ENCODE results near the gene CAV1. TPM values are rescaled to one million over a fixed set of nuclear protein-coding genes. Genes with fewer than 3 reads are reported as not detected.

Gene CAV1
- total RNA-seq, 1 experiment from 2014 or later, result 154 TPM

DNA sequence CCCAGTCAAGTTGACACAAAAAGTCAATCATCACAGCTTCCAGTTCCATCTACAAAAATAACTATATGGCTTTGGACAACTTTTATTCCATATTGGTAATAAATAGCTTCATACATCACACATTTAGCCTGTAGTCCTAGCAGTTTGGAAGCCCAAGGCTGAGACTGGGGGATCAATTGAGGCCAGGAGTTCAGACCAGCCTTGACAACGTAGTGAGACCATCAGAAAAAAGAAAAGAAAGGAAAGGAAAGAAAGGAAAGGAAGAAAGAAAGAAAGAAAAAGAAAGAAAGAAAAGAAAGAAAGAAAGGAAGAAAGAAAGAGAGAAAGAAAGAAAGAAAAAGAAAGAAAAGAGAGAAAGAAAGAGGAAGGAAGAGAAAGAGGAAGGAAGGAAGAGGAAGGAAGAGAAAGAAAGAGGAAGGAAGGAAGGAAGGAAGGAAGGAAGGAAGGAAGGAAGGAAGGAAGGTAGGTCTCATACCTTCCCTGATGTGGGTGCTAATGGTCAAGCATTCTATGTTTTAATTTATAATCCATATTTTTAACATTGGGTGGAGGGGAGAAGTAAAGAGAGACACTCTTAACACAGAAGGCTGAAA, 37.8 kb downstream of the CAV1 start:
- Histone ChIP-seq H3K27ac (no peak overlapping the region), H3K9me3 (replicated peaks) (no peaks in the 10 kb centered on the region), H3K4me1 (replicated peaks) (no peaks in the 10 kb centered on the region), H3K4me3 (no peak overlapping the region), H3K36me3 (peaks cover 21% of the 10 kb centered on the region), H3K27me3 (replicated peaks) (no peaks in the 10 kb centered on the region; the same call in 1 of the 2 replicates)
- no peak for DNase-seq (ENCODE audit: low read depth in 1 of 2, low spot score in 2 of 2)

GRCh38 chr7:116565981-116566380, 41.1 kb downstream of the CAV1 start:
- no peak overlapping the region for H3K27ac ChIP-seq
- H3K4me3 ChIP-seq, result no peak overlapping the region
- DNase-seq (ENCODE audit: low read depth in 1 of 2, low spot score in 2 of 2), result no peak
- H3K4me1 ChIP-seq (replicated peaks), result peaks cover 17% of the 10 kb centered on the region
- H3K36me3 ChIP-seq, result no peaks in the 10 kb centered on the region
- H3K9me3 ChIP-seq (replicated peaks), result no peaks in the 10 kb centered on the region
- no peaks in the 10 kb centered on the region; the same call in 1 of the 2 replicates for H3K27me3 ChIP-seq (replicated peaks)

- Histone ChIP-seq H3K27ac (no peak overlapping the region), H3K4me3 (no peak overlapping the region)
Observed at GRCh38 chr7:116566666-116567065, 41.8 kb downstream of the CAV1 start.

DNA sequence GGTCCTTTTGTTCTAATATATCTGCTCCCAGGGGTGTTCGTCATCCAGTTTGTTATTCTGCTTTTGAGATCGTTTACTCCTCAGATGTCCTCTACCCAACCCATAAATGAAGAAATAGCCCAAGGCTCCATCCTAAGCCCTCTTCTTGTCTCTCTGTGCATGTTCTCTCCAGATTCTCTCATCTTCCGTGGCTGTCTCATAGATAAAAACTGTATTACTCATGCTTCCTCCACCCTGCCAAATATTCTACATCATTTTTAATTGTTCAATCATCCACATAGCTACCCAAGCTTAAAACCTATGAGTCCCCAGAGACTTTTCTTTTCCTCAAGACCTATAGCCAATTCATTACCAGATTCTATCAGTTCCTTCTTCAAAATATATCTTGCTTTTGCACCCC, 44.9 kb downstream of the CAV1 start:
- peaks cover 36% of the 10 kb centered on the region for H3K4me1 ChIP-seq (replicated peaks)
- DNase-seq (ENCODE audit: low read depth in 1 of 2, low spot score in 2 of 2), result peak in 1 of 2 experiments; percentile 37
- H3K4me3 ChIP-seq, result no peak overlapping the region
- H3K9me3 ChIP-seq (replicated peaks), result no peaks in the 10 kb centered on the region
- H3K36me3 ChIP-seq, result no peaks in the 10 kb centered on the region
- no peaks in the 10 kb centered on the region for H3K27me3 ChIP-seq (replicated peaks)
- H3K27ac ChIP-seq, result peak overlapping the region; percentile 42

More at GRCh38 chr7:116566666-116567065, 41.8 kb downstream of the CAV1 start:
- H3K27me3 ChIP-seq (replicated peaks), result no peaks in the 10 kb centered on the region; the same call in 1 of the 2 replicates
- DNase-seq (ENCODE audit: low read depth in 1 of 2, low spot score in 2 of 2), result no peak
- H3K9me3 ChIP-seq (replicated peaks), result no peaks in the 10 kb centered on the region
- no peaks in the 10 kb centered on the region for H3K36me3 ChIP-seq
- peaks cover 24% of the 10 kb centered on the region for H3K4me1 ChIP-seq (replicated peaks)

GRCh38 chr7:116570306-116570705, 45.5 kb downstream of the CAV1 start:
- Histone ChIP-seq H3K27ac (peak overlapping the region; percentile 42), H3K9me3 (replicated peaks) (no peaks in the 10 kb centered on the region), H3K4me1 (replicated peaks) (peaks cover 36% of the 10 kb centered on the region), H3K36me3 (no peaks in the 10 kb centered on the region), H3K27me3 (replicated peaks) (no peaks in the 10 kb centered on the region), H3K4me3 (no peak overlapping the region)
- peak in 1 of 2 experiments; percentile 11 for DNase-seq (ENCODE audit: low read depth in 1 of 2, low spot score in 2 of 2)

- Histone ChIP-seq H3K9me3 (replicated peaks) (no peaks in the 10 kb centered on the region), H3K36me3 (no peaks in the 10 kb centered on the region), H3K27me3 (replicated peaks) (no peaks in the 10 kb centered on the region), H3K27ac (peak overlapping the region; percentile 42), H3K4me3 (no peak overlapping the region), H3K4me1 (replicated peaks) (peaks cover 39% of the 10 kb centered on the region)
- DNase-seq (ENCODE audit: low read depth in 1 of 2, low spot score in 2 of 2), result peak in 1 of 2 experiments; percentile 54
Observed at GRCh38 chr7:116571037-116571436, 46.2 kb downstream of the CAV1 start.

DNA sequence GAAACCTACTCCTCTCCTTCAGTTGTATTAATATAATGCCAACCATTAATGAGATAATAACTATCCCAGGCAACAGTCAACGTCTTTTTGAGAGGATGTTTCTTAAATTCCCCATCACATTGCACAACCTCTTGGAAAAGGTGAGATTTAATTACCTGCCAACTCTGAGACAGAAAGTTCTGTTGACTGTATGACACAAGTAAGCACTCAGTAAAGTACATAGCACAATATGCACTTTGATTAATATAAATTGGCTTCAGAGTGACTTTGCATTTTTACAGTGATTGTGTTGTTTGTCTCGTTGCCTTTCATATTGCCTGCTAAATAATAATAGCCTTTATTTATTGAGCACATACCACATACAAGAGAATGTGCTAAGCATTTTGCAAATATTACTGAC, 46.7 kb downstream of the CAV1 start:
- H3K27me3 ChIP-seq (replicated peaks), result no peaks in the 10 kb centered on the region
- H3K4me3 ChIP-seq, result no peak overlapping the region
- H3K4me1 ChIP-seq (replicated peaks), result peaks cover 45% of the 10 kb centered on the region
- DNase-seq (ENCODE audit: low read depth in 1 of 2, low spot score in 2 of 2), result no peak
- H3K27ac ChIP-seq, result peak overlapping the region; percentile 30
- H3K9me3 ChIP-seq (replicated peaks), result no peaks in the 10 kb centered on the region
- no peaks in the 10 kb centered on the region for H3K36me3 ChIP-seq

GRCh38 chr7:116572036-116572435, 47.2 kb downstream of the CAV1 start:
- H3K4me1 ChIP-seq (replicated peaks), result peaks cover 48% of the 10 kb centered on the region
- no peak for DNase-seq (ENCODE audit: low read depth in 1 of 2, low spot score in 2 of 2)
- H3K4me3 ChIP-seq, result no peak overlapping the region
- no peak overlapping the region for H3K27ac ChIP-seq
- H3K36me3 ChIP-seq, result no peaks in the 10 kb centered on the region
- no peaks in the 10 kb centered on the region for H3K27me3 ChIP-seq (replicated peaks)
- no peaks in the 10 kb centered on the region for H3K9me3 ChIP-seq (replicated peaks)

- Histone ChIP-seq H3K9me3 (replicated peaks) (no peaks in the 10 kb centered on the region), H3K36me3 (no peaks in the 10 kb centered on the region), H3K4me1 (replicated peaks) (peaks cover 63% of the 10 kb centered on the region), H3K27ac (no peak overlapping the region), H3K27me3 (replicated peaks) (no peaks in the 10 kb centered on the region), H3K4me3 (no peak overlapping the region)
- DNase-seq (ENCODE audit: low read depth in 1 of 2, low spot score in 2 of 2), result no peak
Observed at GRCh38 chr7:116573541-116573940, 48.7 kb downstream of the CAV1 start.

DNA sequence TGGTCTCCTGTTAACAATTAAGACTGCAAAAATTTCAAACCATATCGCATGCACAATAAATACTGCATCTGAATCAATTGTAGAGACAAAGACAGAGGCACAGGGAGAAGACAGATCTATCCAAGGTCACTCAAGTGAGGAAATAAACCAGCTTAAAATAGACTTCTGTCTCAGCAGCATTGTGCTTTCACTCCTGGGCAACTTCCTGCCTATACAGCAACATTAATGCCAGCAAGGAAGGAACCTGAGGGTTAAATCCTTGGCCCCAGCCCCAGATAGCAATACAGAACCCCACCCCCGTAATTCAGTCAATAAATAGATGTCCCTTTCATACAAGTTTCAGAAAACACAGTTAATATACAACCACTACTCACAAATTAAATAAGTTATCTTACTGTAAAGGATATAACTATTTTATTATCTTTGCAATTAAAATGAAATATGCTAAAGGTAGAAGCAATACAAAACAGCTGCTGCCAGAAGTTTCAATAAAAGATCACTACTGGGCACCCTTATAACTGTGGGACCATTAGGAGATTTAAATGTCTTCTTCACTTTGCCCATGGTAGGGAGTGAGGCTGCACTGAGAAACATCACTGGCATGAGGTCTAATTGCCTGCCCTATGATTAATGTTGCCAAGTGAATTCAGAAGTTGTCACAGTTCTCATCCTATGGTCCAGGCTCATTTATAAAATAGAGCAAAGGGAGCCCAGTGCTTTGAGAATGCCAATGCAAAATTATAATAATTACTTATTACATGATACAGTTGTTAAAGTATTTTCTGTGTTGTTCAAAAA, 49.4 kb downstream of the CAV1 start:
- H3K9me3 ChIP-seq (replicated peaks), result no peaks in the 10 kb centered on the region
- no peak overlapping the region for H3K4me3 ChIP-seq
- no peaks in the 10 kb centered on the region for H3K27me3 ChIP-seq (replicated peaks)
- no peaks in the 10 kb centered on the region for H3K36me3 ChIP-seq
- no peak for DNase-seq (ENCODE audit: low read depth in 1 of 2, low spot score in 2 of 2)
- H3K27ac ChIP-seq, result no peak overlapping the region
- peaks cover 64% of the 10 kb centered on the region for H3K4me1 ChIP-seq (replicated peaks)

- H3K4me1 ChIP-seq (replicated peaks), result peaks cover 49% of the 10 kb centered on the region
- no peaks in the 10 kb centered on the region for H3K36me3 ChIP-seq
- H3K27me3 ChIP-seq (replicated peaks), result no peaks in the 10 kb centered on the region
Observed at GRCh38 chr7:116575853-116576252, 51.0 kb downstream of the CAV1 start.

DNA sequence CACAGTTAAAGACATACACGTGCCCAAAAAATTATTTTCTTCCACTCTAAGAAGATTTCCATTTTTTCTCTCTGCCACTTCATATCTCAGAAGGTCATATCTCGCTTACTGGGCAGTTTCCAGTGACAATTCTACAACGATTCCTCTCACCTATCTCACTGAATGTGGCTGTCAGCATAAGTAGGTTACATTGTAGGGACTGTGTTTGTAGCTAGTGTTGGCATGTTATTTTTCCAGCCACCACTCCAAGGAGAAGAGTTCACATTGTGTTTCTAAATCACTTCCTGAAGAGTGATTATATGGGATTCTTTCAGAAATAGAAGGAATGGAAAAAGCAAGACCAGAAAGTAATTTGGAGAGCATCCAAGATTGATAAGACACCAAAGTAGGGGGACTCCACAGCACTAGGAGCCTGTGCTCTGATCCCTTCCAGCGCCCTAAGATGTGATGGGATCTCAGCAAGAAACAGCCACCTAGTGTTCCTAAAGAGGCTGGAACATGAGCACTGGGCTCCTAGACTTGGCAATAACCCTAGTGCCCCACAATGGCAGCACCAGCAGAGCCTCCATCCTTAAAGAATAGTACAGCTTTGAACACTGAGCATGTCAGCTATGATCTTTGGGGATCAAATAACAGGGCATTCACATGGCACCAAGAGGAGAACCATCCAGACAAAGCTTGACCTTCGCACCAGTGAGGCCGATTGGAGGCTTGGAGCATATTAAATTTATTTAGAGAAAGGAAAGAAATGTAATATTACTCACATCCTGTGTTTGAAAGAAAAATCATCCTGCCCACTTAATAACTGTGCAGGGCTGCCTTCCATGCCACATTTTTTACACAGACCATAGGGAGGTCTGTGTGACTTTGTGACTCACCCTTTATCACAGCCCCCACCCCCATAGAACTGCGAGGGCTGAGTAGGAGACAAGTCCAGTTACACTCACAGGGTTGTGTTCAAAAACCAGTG, 51.8 kb downstream of the CAV1 start:
- Histone ChIP-seq H3K4me1 (replicated peaks) (peaks cover 41% of the 10 kb centered on the region), H3K4me3 (no peak overlapping the region), H3K36me3 (no peaks in the 10 kb centered on the region), H3K27ac (peak overlapping the region; percentile 84), H3K27me3 (replicated peaks) (no peaks in the 10 kb centered on the region), H3K9me3 (replicated peaks) (no peaks in the 10 kb centered on the region)
- peak; percentile 93 to 95 for DNase-seq (ENCODE audit: low read depth in 1 of 2, low spot score in 2 of 2)

More at GRCh38 chr7:116575853-116576252, 51.0 kb downstream of the CAV1 start:
- H3K4me3 ChIP-seq, result no peak overlapping the region
- peak overlapping the region; percentile 84 for H3K27ac ChIP-seq
- H3K9me3 ChIP-seq (replicated peaks), result no peaks in the 10 kb centered on the region
- DNase-seq (ENCODE audit: low read depth in 1 of 2, low spot score in 2 of 2), result no peak

DNA sequence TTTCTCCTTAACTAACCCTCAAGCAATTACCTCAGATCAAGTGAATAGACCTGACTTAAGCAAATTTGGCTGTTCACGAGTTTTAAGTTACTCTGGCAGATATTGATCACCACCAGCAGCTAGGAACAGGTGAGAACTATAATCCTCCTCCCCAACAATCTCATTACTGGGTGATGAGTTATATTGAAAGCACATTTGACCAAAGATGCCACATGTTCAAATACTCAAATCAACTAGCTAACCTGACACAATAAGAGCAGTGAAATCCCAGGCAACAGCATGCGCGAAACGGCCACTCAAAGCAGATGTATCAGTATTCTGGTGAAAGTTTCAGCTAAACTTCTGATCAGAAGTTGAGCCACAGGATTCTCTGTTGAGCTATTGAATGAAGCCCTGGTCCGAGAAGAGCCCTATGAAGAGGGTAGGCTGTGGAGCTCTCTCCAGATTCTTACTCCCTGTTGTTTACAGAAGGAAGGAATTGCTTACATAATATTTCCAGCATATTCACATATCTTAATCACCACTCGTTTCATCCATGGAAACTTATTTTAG, 52.6 kb downstream of the CAV1 start:
- H3K27ac ChIP-seq, result peak overlapping the region; percentile 84
- no peak overlapping the region for H3K4me3 ChIP-seq
- no peak for DNase-seq (ENCODE audit: low read depth in 1 of 2, low spot score in 2 of 2)
- H3K36me3 ChIP-seq, result no peaks in the 10 kb centered on the region
- peaks cover 44% of the 10 kb centered on the region for H3K4me1 ChIP-seq (replicated peaks)
- H3K9me3 ChIP-seq (replicated peaks), result no peaks in the 10 kb centered on the region
- no peaks in the 10 kb centered on the region for H3K27me3 ChIP-seq (replicated peaks)
